ENCODE results near the gene SERTAD3.
"Not testable (repeated sequence)": the region's sequence is repeated elsewhere in the genome, so short reads cannot be mapped to it uniquely, and the experiment has no call there.

The SERTAD3 gene

GRCh38 chr19:40444000-40444824 lies at the start of gene SERTAD3:
TSS of gene SERTAD3 (minus strand) at chr19:40444335. CDS start at chr19:40442080, 2,255 bp downstream.
- DNase-seq (ENCODE audit: low spot score), result peak; percentile 96

GRCh38 chr19:40493778-40494177 lies 49.6 kb upstream of the SERTAD3 start:
- no peak for DNase-seq (ENCODE audit: low spot score)

- DNase-seq (ENCODE audit: low spot score), result no peak
These were observed 48.1 kb upstream of the SERTAD3 start for GRCh38 chr19:40492274-40492673.

GRCh38 chr19:40489882-40490230 lies 45.7 kb upstream of the SERTAD3 start:
- no peak for DNase-seq (ENCODE audit: low spot score)

GRCh38 chr19:40486017-40486416 lies 41.9 kb upstream of the SERTAD3 start:
- no peak for DNase-seq (ENCODE audit: low spot score)

GRCh38 chr19:40475878-40476644 lies 31.9 kb upstream of the SERTAD3 start:
- not testable (repeated sequence) for DNase-seq (ENCODE audit: low spot score)

- no peak for DNase-seq (ENCODE audit: low spot score)
These were observed 30.6 kb upstream of the SERTAD3 start for GRCh38 chr19:40474737-40475136.

- DNase-seq (ENCODE audit: low spot score), result no peak
These were observed 28.4 kb upstream of the SERTAD3 start for GRCh38 chr19:40472516-40472915.

- no peak for DNase-seq (ENCODE audit: low spot score)
These were observed 27.0 kb upstream of the SERTAD3 start for GRCh38 chr19:40471111-40471510.

GRCh38 chr19:40469011-40469410 lies 24.9 kb upstream of the SERTAD3 start:
- DNase-seq (ENCODE audit: low spot score), result no peak

- DNase-seq (ENCODE audit: low spot score), result no peak
These were observed 23.0 kb upstream of the SERTAD3 start, which contains the start of gene SPTBN4 for GRCh38 chr19:40466985-40467734. TSS of gene SPTBN4 (plus strand) at chr19:40467001. CDS start at chr19:40472622, 5,621 bp downstream.

- DNase-seq (ENCODE audit: low spot score), result no peak
These were observed 22.3 kb upstream of the SERTAD3 start for GRCh38 chr19:40466219-40466984.

GRCh38 chr19:40465557-40466218 lies 21.6 kb upstream of the SERTAD3 start, which contains the start of gene BLVRB:
TSS of gene BLVRB (minus strand) at chr19:40465745. CDS start at chr19:40465688, 57 bp downstream.
- DNase-seq (ENCODE audit: low spot score), result peak; percentile 99

- peak; percentile 92 for DNase-seq (ENCODE audit: low spot score)
These were observed 21.0 kb upstream of the SERTAD3 start for GRCh38 chr19:40465025-40465556.

- peak; percentile 90 for DNase-seq (ENCODE audit: low spot score)
These were observed 20.2 kb upstream of the SERTAD3 start for GRCh38 chr19:40464059-40465024.

GRCh38 chr19:40463587-40464037 lies 19.5 kb upstream of the SERTAD3 start:
- DNase-seq (ENCODE audit: low spot score), result not testable (repeated sequence)

- DNase-seq (ENCODE audit: low spot score), result no peak
These were observed 17.6 kb upstream of the SERTAD3 start for GRCh38 chr19:40461669-40462221.

GRCh38 chr19:40460185-40460584 lies 16.1 kb upstream of the SERTAD3 start:
- no peak for DNase-seq (ENCODE audit: low spot score)

- no peak for DNase-seq (ENCODE audit: low spot score)
These were observed 14.5 kb upstream of the SERTAD3 start for GRCh38 chr19:40458597-40458974.
